Measurements from ENCODE around the gene ABCA2.
"Not testable (repeated sequence)": the region's sequence is repeated elsewhere in the genome, so short reads cannot be mapped to it uniquely, and the experiment has no call there.

The ABCA2 gene

GRCh38 chr9:137069508-137070091 is 41.6 kb upstream of the ABCA2 start:
- H3K36me3 ChIP-seq (ENCODE audit: control insufficient read depth, insufficient read depth, low read length), result peaks cover 18% of the 10 kb centered on the region
- peak overlapping the region; percentile 69 for H3K9ac ChIP-seq (ENCODE audit: low read length)
- no peak overlapping the region for H3K27ac ChIP-seq (ENCODE audit: low read depth, low read length)
- peaks cover 25% of the 10 kb centered on the region for H3K4me1 ChIP-seq (ENCODE audit: control insufficient read depth, insufficient read depth, low read length)
- peaks cover 11% of the 10 kb centered on the region; the same call in 1 of the 2 replicates for H3K27me3 ChIP-seq (ENCODE audit: control insufficient read depth, insufficient read depth, low read length)
- H3K9me3 ChIP-seq (ENCODE audit: control insufficient read depth, insufficient read depth, low read depth, low read length), result no peaks in the 10 kb centered on the region
- H3K4me3 ChIP-seq (ENCODE audit: low read depth, low read length), result peak overlapping the region; percentile 80

GRCh38 chr9:137068539-137069507 is 40.8 kb upstream of the ABCA2 start:
- peaks cover 26% of the 10 kb centered on the region for H3K4me1 ChIP-seq (ENCODE audit: control insufficient read depth, insufficient read depth, low read length)
- H3K9ac ChIP-seq (ENCODE audit: low read length), result no peak overlapping the region

GRCh38 chr9:137067860-137068538 is 40.0 kb upstream of the ABCA2 start:
- H3K9ac ChIP-seq (ENCODE audit: low read length), result no peak overlapping the region

More at GRCh38 chr9:137068539-137069507, 40.8 kb upstream of the ABCA2 start:
- Histone ChIP-seq H3K4me3 (ENCODE audit: low read depth, low read length) (peak overlapping the region; percentile 80), H3K9me3 (ENCODE audit: control insufficient read depth, insufficient read depth, low read depth, low read length) (no peaks in the 10 kb centered on the region), H3K36me3 (ENCODE audit: control insufficient read depth, insufficient read depth, low read length) (peaks cover 23% of the 10 kb centered on the region), H3K27me3 (ENCODE audit: control insufficient read depth, insufficient read depth, low read length) (peaks cover 11% of the 10 kb centered on the region; the same call in 1 of the 2 replicates), H3K27ac (ENCODE audit: low read depth, low read length) (no peak overlapping the region)

GRCh38 chr9:137066096-137066861 is 38.2 kb upstream of the ABCA2 start:
- Histone ChIP-seq H3K4me1 (ENCODE audit: control insufficient read depth, insufficient read depth, low read length) (peaks cover 27% of the 10 kb centered on the region), H3K9ac (ENCODE audit: low read length) (no peak overlapping the region), H3K4me3 (ENCODE audit: low read depth, low read length) (no peak overlapping the region)

More at GRCh38 chr9:137067860-137068538, 40.0 kb upstream of the ABCA2 start:
- H3K9me3 ChIP-seq (ENCODE audit: control insufficient read depth, insufficient read depth, low read depth, low read length), result no peaks in the 10 kb centered on the region
- H3K4me1 ChIP-seq (ENCODE audit: control insufficient read depth, insufficient read depth, low read length), result peaks cover 28% of the 10 kb centered on the region
- H3K36me3 ChIP-seq (ENCODE audit: control insufficient read depth, insufficient read depth, low read length), result peaks cover 23% of the 10 kb centered on the region
- no peak overlapping the region for H3K27ac ChIP-seq (ENCODE audit: low read depth, low read length)
- peak overlapping the region; percentile 80 for H3K4me3 ChIP-seq (ENCODE audit: low read depth, low read length)
- peaks cover 11% of the 10 kb centered on the region; the same call in 1 of the 2 replicates for H3K27me3 ChIP-seq (ENCODE audit: control insufficient read depth, insufficient read depth, low read length)

GRCh38 chr9:137065336-137065967 is 37.4 kb upstream of the ABCA2 start:
- no peak overlapping the region for H3K4me3 ChIP-seq (ENCODE audit: low read depth, low read length)
- H3K9me3 ChIP-seq (ENCODE audit: control insufficient read depth, insufficient read depth, low read depth, low read length), result no peaks in the 10 kb centered on the region
- H3K27me3 ChIP-seq (ENCODE audit: control insufficient read depth, insufficient read depth, low read length), result peaks cover 11% of the 10 kb centered on the region; the same call in 1 of the 2 replicates
- H3K36me3 ChIP-seq (ENCODE audit: control insufficient read depth, insufficient read depth, low read length), result peaks cover 23% of the 10 kb centered on the region
- no peak overlapping the region for H3K9ac ChIP-seq (ENCODE audit: low read length)
- peaks cover 20% of the 10 kb centered on the region for H3K4me1 ChIP-seq (ENCODE audit: control insufficient read depth, insufficient read depth, low read length)
- no peak overlapping the region for H3K27ac ChIP-seq (ENCODE audit: low read depth, low read length)

More at GRCh38 chr9:137066096-137066861, 38.2 kb upstream of the ABCA2 start:
- Histone ChIP-seq H3K27me3 (ENCODE audit: control insufficient read depth, insufficient read depth, low read length) (peaks cover 11% of the 10 kb centered on the region; the same call in 1 of the 2 replicates), H3K9me3 (ENCODE audit: control insufficient read depth, insufficient read depth, low read depth, low read length) (no peaks in the 10 kb centered on the region), H3K36me3 (ENCODE audit: control insufficient read depth, insufficient read depth, low read length) (peaks cover 23% of the 10 kb centered on the region), H3K27ac (ENCODE audit: low read depth, low read length) (no peak overlapping the region)

GRCh38 chr9:137064880-137065164 is 36.8 kb upstream of the ABCA2 start:
- Histone ChIP-seq H3K4me3 (ENCODE audit: low read depth, low read length) (no peak overlapping the region), H3K9ac (ENCODE audit: low read length) (no peak overlapping the region), H3K36me3 (ENCODE audit: control insufficient read depth, insufficient read depth, low read length) (peaks cover 23% of the 10 kb centered on the region), H3K9me3 (ENCODE audit: control insufficient read depth, insufficient read depth, low read depth, low read length) (no peaks in the 10 kb centered on the region), H3K27ac (ENCODE audit: low read depth, low read length) (no peak overlapping the region), H3K4me1 (ENCODE audit: control insufficient read depth, insufficient read depth, low read length) (peaks cover 20% of the 10 kb centered on the region), H3K27me3 (ENCODE audit: control insufficient read depth, insufficient read depth, low read length) (peaks cover 11% of the 10 kb centered on the region; the same call in 1 of the 2 replicates)

GRCh38 chr9:137064027-137064879 is 36.2 kb upstream of the ABCA2 start:
- Histone ChIP-seq H3K4me1 (ENCODE audit: control insufficient read depth, insufficient read depth, low read length) (peaks cover 17% of the 10 kb centered on the region), H3K27ac (ENCODE audit: low read depth, low read length) (no peak overlapping the region), H3K9ac (ENCODE audit: low read length) (no peak overlapping the region)

GRCh38 chr9:137063311-137064026 is 35.4 kb upstream of the ABCA2 start:
- H3K27ac ChIP-seq (ENCODE audit: low read depth, low read length), result no peak overlapping the region
- peaks cover 9% of the 10 kb centered on the region for H3K4me1 ChIP-seq (ENCODE audit: control insufficient read depth, insufficient read depth, low read length)
- H3K4me3 ChIP-seq (ENCODE audit: low read depth, low read length), result no peak overlapping the region
- no peaks in the 10 kb centered on the region for H3K9me3 ChIP-seq (ENCODE audit: control insufficient read depth, insufficient read depth, low read depth, low read length)
- H3K9ac ChIP-seq (ENCODE audit: low read length), result no peak overlapping the region
- peaks cover 5% of the 10 kb centered on the region; the same call in 1 of the 2 replicates for H3K27me3 ChIP-seq (ENCODE audit: control insufficient read depth, insufficient read depth, low read length)
- peaks cover 23% of the 10 kb centered on the region for H3K36me3 ChIP-seq (ENCODE audit: control insufficient read depth, insufficient read depth, low read length)

More at GRCh38 chr9:137064027-137064879, 36.2 kb upstream of the ABCA2 start:
- Histone ChIP-seq H3K4me3 (ENCODE audit: low read depth, low read length) (no peak overlapping the region), H3K27me3 (ENCODE audit: control insufficient read depth, insufficient read depth, low read length) (peaks cover 6% of the 10 kb centered on the region; the same call in 1 of the 2 replicates), H3K9me3 (ENCODE audit: control insufficient read depth, insufficient read depth, low read depth, low read length) (no peaks in the 10 kb centered on the region), H3K36me3 (ENCODE audit: control insufficient read depth, insufficient read depth, low read length) (peaks cover 23% of the 10 kb centered on the region)

GRCh38 chr9:137062798-137063197 is 34.8 kb upstream of the ABCA2 start:
- peaks cover 23% of the 10 kb centered on the region for H3K36me3 ChIP-seq (ENCODE audit: control insufficient read depth, insufficient read depth, low read length)
- H3K4me3 ChIP-seq (ENCODE audit: low read depth, low read length); H3K27ac ChIP-seq (ENCODE audit: low read depth, low read length); H3K9ac ChIP-seq (ENCODE audit: low read length); H3K4me1 ChIP-seq (ENCODE audit: control insufficient read depth, insufficient read depth, low read length); H3K27me3 ChIP-seq (ENCODE audit: control insufficient read depth, insufficient read depth, low read length); H3K9me3 ChIP-seq (ENCODE audit: control insufficient read depth, insufficient read depth, low read depth, low read length): not testable (repeated sequence)

All from HUES6 (cell line).